B cell (primary cell): Measurements from ENCODE around the gene PKD2L2. TPM values are rescaled to one million over a fixed set of nuclear protein-coding genes. Genes with fewer than 3 reads are reported as not detected.
A peak's percentile ranks its signal among the peaks of the same experiment; 100 is the strongest.

ENCODE experiments used
- ATAC-seq: fragments of 200-7000 bp; cut with Tn5 transposase; one replicate; pipeline ENCODE4 v1.10.0; 2021; ENCODE audit warnings: low read depth, mild to moderate bottlenecking, moderate number of reproducible peaks, moderate library complexity
- CTCF ChIA-PET: fragments of 350-600 bp; sonication (Branson Sonifier 250); formaldehyde crosslinking; loops from one replicate; lab custom pipeline; 2021; ENCODE audit warnings: antibody characterized with exemption, inconsistent platforms; lab: Charles Lee
- POLR2A ChIA-PET: fragments of 350-600 bp; sonication (Branson Sonifier 250); formaldehyde crosslinking; loops from one replicate; lab custom pipeline; 2021; ENCODE audit warnings: antibody characterized with exemption; lab: Charles Lee
- DNase-seq: peaks from one replicate; pipeline ENCODE4 v3.0.0; 2013
- H2AFZ ChIP-seq: 2 replicates; pipeline ENCODE4 v1.6.1; 2012; ENCODE audit warnings: mild to moderate bottlenecking, low read depth, low read length; ENCODE audit not compliant: insufficient read depth, poor library complexity, severe bottlenecking
- H3K27ac ChIP-seq, 2 donors: 1 replicate in 1 of 2; 2 replicates in 1 of 2; pipeline ENCODE4 v1.5.1; 2012 to 2013; ENCODE audit warnings: low read length in 2 of 2, mild to moderate bottlenecking in 2 of 2, moderate library complexity in 1 of 2
- H3K27me3 ChIP-seq, 4 experiments: fragments of 200-600 bp in 1 of 4; sonication (generic) in 1 of 4; replicated peaks in 1 of 4; 1 replicate in 2 of 4; 2 replicates in 2 of 4; pipeline versions ENCODE4 v1.6.1 to v1.7.0; 2013 to 2016; ENCODE audit warnings: low read length in 3 of 4, mild to moderate bottlenecking in 2 of 4, mixed read lengths in 1 of 4, moderate library complexity in 1 of 4; ENCODE audit not compliant: insufficient read depth in 4 of 4, control insufficient read depth in 3 of 4; ENCODE audit errors: control extremely low read depth in 1 of 4
- H3K36me3 ChIP-seq, 2 experiments: replicated peaks in 1 of 2; 1 replicate in 1 of 2; 2 replicates in 1 of 2; pipeline versions ENCODE4 v1.6.1 to v1.7.1; 2013; ENCODE audit warnings: low read length in 1 of 2; ENCODE audit not compliant: insufficient read depth in 2 of 2, control insufficient read depth in 1 of 2; ENCODE audit errors: control extremely low read depth in 1 of 2, extremely low read depth in 1 of 2
- H3K4me1 ChIP-seq, 2 donors: fragments of 200-600 bp in 1 of 2; sonication (generic) in 1 of 2; 1 replicate in 1 of 2; 2 replicates in 1 of 2; pipeline versions ENCODE4 v1.5.1 to v1.6.1; 2013 to 2017; ENCODE audit warnings: low read length in 2 of 2; ENCODE audit not compliant: control insufficient read depth in 2 of 2, insufficient read depth in 2 of 2
- H3K4me2 ChIP-seq: replicated peaks from 2 replicates; pipeline ENCODE3; 2012; ENCODE audit warnings: mild to moderate bottlenecking, low read depth, low read length; ENCODE audit not compliant: poor library complexity, severe bottlenecking
- H3K4me3 ChIP-seq, 5 experiments: fragments of 200-600 bp in 1 of 5; sonication (generic) in 1 of 5; 1 replicate in 3 of 5; 2 replicates in 2 of 5; pipeline versions ENCODE4 v1.5.1 to v1.7.0; 2011 to 2016; ENCODE audit warnings: low read length in 4 of 5, mild to moderate bottlenecking in 4 of 5, low read depth in 2 of 5, control low read depth in 1 of 5, moderate library complexity in 1 of 5; ENCODE audit not compliant: insufficient read depth in 1 of 5; ENCODE audit errors: control extremely low read depth in 1 of 5, extremely low read depth in 1 of 5
- H3K79me2 ChIP-seq: fragments of 200-600 bp; sonication (generic); one replicate; pipeline ENCODE4 v1.6.0; 2016; ENCODE audit warnings: low read length; ENCODE audit not compliant: control insufficient read depth, insufficient read depth
- H3K9ac ChIP-seq: fragments of 200-600 bp; sonication (generic); 2 replicates; pipeline ENCODE4 v1.6.1; 2017; ENCODE audit warnings: mild to moderate bottlenecking, low read length, moderate library complexity
- H3K9me3 ChIP-seq, 3 donors: one replicate each; pipeline versions ENCODE4 v1.6.1 to v1.7.1; 2013; ENCODE audit warnings: low read length in 2 of 3; ENCODE audit not compliant: control insufficient read depth in 2 of 3, insufficient read depth in 1 of 3; ENCODE audit errors: control extremely low read depth in 1 of 3
- H4K20me1 ChIP-seq: 2 replicates; pipeline ENCODE4 v1.6.0; 2012; ENCODE audit warnings: mild to moderate bottlenecking, low read length; ENCODE audit not compliant: insufficient read depth, control insufficient read depth, poor library complexity, severe bottlenecking
- H3K27ac Mint-ChIP-seq: one replicate; pipeline ENCODE4 v1.8.0; 2021; ENCODE audit warnings: mixed read lengths
- H3K27me3 Mint-ChIP-seq: one replicate; pipeline ENCODE4 v1.8.0; 2021; ENCODE audit warnings: mixed read lengths
- H3K4me1 Mint-ChIP-seq: one replicate; pipeline ENCODE4 v1.8.0; 2021; ENCODE audit warnings: mixed read lengths
- H3K4me3 Mint-ChIP-seq: one replicate; pipeline ENCODE4 v1.8.0; 2021; ENCODE audit warnings: mixed read lengths
- H3K9me3 Mint-ChIP-seq: one replicate; pipeline ENCODE4 v1.8.0; 2022; ENCODE audit warnings: mixed read lengths; ENCODE audit not compliant: insufficient read depth
- EZH2 ChIP-seq: IDR thresholded peaks from 2 replicates; pipeline ENCODE4 v1.6.1; 2012; ENCODE audit warnings: borderline replicate concordance, low read depth, mild to moderate bottlenecking, moderate library complexity, low read length; ENCODE audit not compliant: insufficient read depth, poor library complexity, severe bottlenecking
- WGBS: methylation state at CpG from one replicate; pipeline ENCODE4 v1.1.5; 2013; ENCODE audit warnings: missing lambda C conversion rate; ENCODE audit not compliant: insufficient coverage; 5-methylcytosine and 5-hydroxymethylcytosine counted together
- intact Hi-C: fragments of 100-400 bp; cut with micrococcal nuclease; formaldehyde crosslinking; loops from one replicate; pipeline ENCODE4 v1.10.0; 2022
- polyA plus RNA-seq: library from polyadenylated mRNA; depleted of rRNA; stranded (reverse); fragments of >200 nt; gene quantifications from 2 replicates; pipeline ENCODE4 v1.2.3, GENCODE V29; 2012
- total RNA-seq, 2 donors: library from RNA; stranded (reverse); fragments of 120-200 nt in 1 of 2; gene quantifications; 1 replicate in 1 of 2; 2 replicates in 1 of 2; pipeline versions ENCODE4 v1.2.3 to v1.2.4, GENCODE V29; 2013 to 2022
- TF ChIP-seq, protein P1 (sequence below): fragments of 200-600 bp; IDR thresholded peaks from one replicate; pipeline ENCODE4 v1.8.0; 2022; ENCODE audit warnings: antibody characterized with exemption, mild to moderate bottlenecking

The PKD2L2 gene
- total and polyA plus RNA-seq, 2 donors (not counting 1 experiment from before 2014, with no cell fraction given): 0.12 to 0.37 TPM

DNA sequence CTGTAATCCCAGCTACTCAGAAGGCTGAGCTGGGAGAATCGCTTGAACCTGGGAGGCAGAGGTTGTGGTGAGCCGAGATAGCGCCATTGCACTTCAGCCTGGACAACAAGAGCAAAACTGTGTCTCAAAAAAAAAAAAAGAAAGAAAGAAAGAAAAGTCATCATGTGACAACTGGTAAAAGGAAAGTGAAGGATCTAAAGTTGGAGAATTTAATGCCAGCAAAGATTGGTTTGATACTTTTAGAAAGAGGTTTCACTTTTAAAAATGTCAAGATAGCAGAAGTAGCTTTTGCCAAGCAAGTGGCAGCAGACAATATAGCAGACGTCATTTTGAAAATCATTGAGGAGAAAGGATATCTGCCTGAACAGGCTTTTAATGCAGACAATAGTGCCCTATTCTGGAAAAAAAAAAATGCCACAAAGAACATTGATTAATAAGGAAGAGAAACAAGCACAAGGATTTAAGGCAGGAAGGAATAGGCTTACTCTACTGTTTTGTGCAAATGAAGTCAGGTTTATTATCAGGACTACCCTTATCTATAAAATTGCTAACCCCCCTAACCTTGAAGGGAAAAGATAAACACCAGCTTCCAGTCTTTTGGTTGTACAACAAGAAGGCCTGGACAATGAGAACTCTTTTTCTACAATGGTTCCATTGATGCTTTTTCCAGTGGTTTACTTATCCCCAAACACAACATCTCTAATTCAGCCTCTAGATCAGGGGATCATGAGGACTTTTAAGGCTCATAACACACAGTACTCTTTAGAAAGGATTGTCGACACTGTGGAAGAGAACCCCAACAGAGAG, 12.0 kb downstream of the PKD2L2 start:
- DNase-seq: peak; percentile 38
- no peaks in the 10 kb centered on the region for H3K27me3 ChIP-seq
- H3K9me3 Mint-ChIP-seq: no peaks in the 10 kb centered on the region
- TF ChIP-seq, protein P1, sequence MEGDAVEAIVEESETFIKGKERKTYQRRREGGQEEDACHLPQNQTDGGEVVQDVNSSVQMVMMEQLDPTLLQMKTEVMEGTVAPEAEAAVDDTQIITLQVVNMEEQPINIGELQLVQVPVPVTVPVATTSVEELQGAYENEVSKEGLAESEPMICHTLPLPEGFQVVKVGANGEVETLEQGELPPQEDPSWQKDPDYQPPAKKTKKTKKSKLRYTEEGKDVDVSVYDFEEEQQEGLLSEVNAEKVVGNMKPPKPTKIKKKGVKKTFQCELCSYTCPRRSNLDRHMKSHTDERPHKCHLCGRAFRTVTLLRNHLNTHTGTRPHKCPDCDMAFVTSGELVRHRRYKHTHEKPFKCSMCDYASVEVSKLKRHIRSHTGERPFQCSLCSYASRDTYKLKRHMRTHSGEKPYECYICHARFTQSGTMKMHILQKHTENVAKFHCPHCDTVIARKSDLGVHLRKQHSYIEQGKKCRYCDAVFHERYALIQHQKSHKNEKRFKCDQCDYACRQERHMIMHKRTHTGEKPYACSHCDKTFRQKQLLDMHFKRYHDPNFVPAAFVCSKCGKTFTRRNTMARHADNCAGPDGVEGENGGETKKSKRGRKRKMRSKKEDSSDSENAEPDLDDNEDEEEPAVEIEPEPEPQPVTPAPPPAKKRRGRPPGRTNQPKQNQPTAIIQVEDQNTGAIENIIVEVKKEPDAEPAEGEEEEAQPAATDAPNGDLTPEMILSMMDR: no peak
- no peak for TF ChIP-seq EZH2
- H3K4me1 Mint-ChIP-seq: peaks cover 61% of the 10 kb centered on the region
- peak overlapping the region; percentile 62 for H3K27ac Mint-ChIP-seq
- H3K4me3 ChIP-seq: peak overlapping the region in 1 of 5 experiments; percentile 18
- H3K9me3 ChIP-seq: no peaks in the 10 kb centered on the region
- H3K4me1 ChIP-seq: peaks cover 53 to 76% of the 10 kb centered on the region in 2 donors
- ChIA-PET POLR2A (interaction anchor here (0.7 kb wide), 1 partner anchor 13 kb away, joined by 4 read pairs; no protein-coding TSS in a partner anchor), CTCF (no interaction called here)
- H4K20me1 ChIP-seq: no peaks in the 10 kb centered on the region
- peak overlapping the region; percentile 27 for H3K9ac ChIP-seq
- intact Hi-C loops: no loop called here
- peak overlapping the region; percentile 43 for H3K4me2 ChIP-seq
- peak overlapping the region; percentile 62 for H2AFZ ChIP-seq
- no peaks in the 10 kb centered on the region for H3K79me2 ChIP-seq
- no peaks in the 10 kb centered on the region for H3K27me3 Mint-ChIP-seq
- ATAC-seq: no peak
- peak overlapping the region; percentile 1 to 71 for H3K27ac ChIP-seq
- H3K4me3 Mint-ChIP-seq: peak overlapping the region; percentile 29
- H3K36me3 ChIP-seq: no peaks in the 10 kb centered on the region
- 66% methylated on average over 3 of the region's 5 CpGs for WGBS
